IPS-15b (cell line): Measurements from ENCODE around the gene LRRC8B.

Experiments
- H3K27me3 ChIP-seq: one replicate; pipeline ENCODE4 v1.6.1; 2013; ENCODE audit warnings: low read length; ENCODE audit not compliant: control insufficient read depth, insufficient read depth
- H3K36me3 ChIP-seq: one replicate; pipeline ENCODE4 v1.6.1; 2013; ENCODE audit warnings: low read length; ENCODE audit not compliant: control insufficient read depth, insufficient read depth
- H3K4me1 ChIP-seq: one replicate; pipeline ENCODE4 v1.6.1; 2013; ENCODE audit warnings: mild to moderate bottlenecking, low read length; ENCODE audit not compliant: control insufficient read depth, insufficient read depth
- H3K4me3 ChIP-seq: one replicate; pipeline ENCODE4 v1.5.1; 2013; ENCODE audit warnings: low read depth, low read length
- H3K9ac ChIP-seq: one replicate; pipeline ENCODE4 v1.6.1; 2013; ENCODE audit warnings: low read depth, mild to moderate bottlenecking, low read length
- H3K9me3 ChIP-seq: one replicate; pipeline ENCODE4 v1.6.1; 2013; ENCODE audit warnings: mild to moderate bottlenecking, low read length; ENCODE audit not compliant: control insufficient read depth, insufficient read depth

The LRRC8B gene

GRCh38 chr1:89635825-89636815 is 111.5 kb downstream of the LRRC8B start:
- Histone ChIP-seq H3K36me3 (no peaks in the 10 kb centered on the region), H3K9ac (no peak overlapping the region), H3K4me3 (no peak overlapping the region), H3K4me1 (peaks cover 9% of the 10 kb centered on the region), H3K27me3 (peaks cover 38% of the 10 kb centered on the region), H3K9me3 (no peaks in the 10 kb centered on the region)

- H3K36me3 ChIP-seq: no peaks in the 10 kb centered on the region
- peaks cover 6% of the 10 kb centered on the region for H3K4me1 ChIP-seq
- H3K9ac ChIP-seq: no peak overlapping the region
- no peak overlapping the region for H3K4me3 ChIP-seq
- H3K9me3 ChIP-seq: no peaks in the 10 kb centered on the region
- peaks cover 28% of the 10 kb centered on the region for H3K27me3 ChIP-seq
These were observed 112.9 kb downstream of the LRRC8B start for GRCh38 chr1:89637496-89637895.

GRCh38 chr1:89640440-89640839 is 115.8 kb downstream of the LRRC8B start:
- H3K27me3 ChIP-seq: peaks cover 8% of the 10 kb centered on the region
- no peaks in the 10 kb centered on the region for H3K9me3 ChIP-seq
- H3K9ac ChIP-seq: no peak overlapping the region
- no peaks in the 10 kb centered on the region for H3K4me1 ChIP-seq
- H3K36me3 ChIP-seq: no peaks in the 10 kb centered on the region
- H3K4me3 ChIP-seq: no peak overlapping the region

GRCh38 chr1:89641781-89642180 is 117.2 kb downstream of the LRRC8B start:
- H3K4me1 ChIP-seq: no peaks in the 10 kb centered on the region
- H3K36me3 ChIP-seq: no peaks in the 10 kb centered on the region
- H3K9me3 ChIP-seq: no peaks in the 10 kb centered on the region
- H3K27me3 ChIP-seq: no peaks in the 10 kb centered on the region
- no peak overlapping the region for H3K4me3 ChIP-seq
- H3K9ac ChIP-seq: no peak overlapping the region

GRCh38 chr1:89643577-89643976 is 118.9 kb downstream of the LRRC8B start:
- H3K27me3 ChIP-seq: no peaks in the 10 kb centered on the region
- no peaks in the 10 kb centered on the region for H3K36me3 ChIP-seq
- no peak overlapping the region for H3K4me3 ChIP-seq
- no peak overlapping the region for H3K9ac ChIP-seq
- H3K4me1 ChIP-seq: no peaks in the 10 kb centered on the region
- H3K9me3 ChIP-seq: no peaks in the 10 kb centered on the region

- H3K4me1 ChIP-seq: no peaks in the 10 kb centered on the region
- H3K4me3 ChIP-seq: no peak overlapping the region
- H3K9me3 ChIP-seq: no peaks in the 10 kb centered on the region
- no peaks in the 10 kb centered on the region for H3K36me3 ChIP-seq
- no peaks in the 10 kb centered on the region for H3K27me3 ChIP-seq
- no peak overlapping the region for H3K9ac ChIP-seq
These were observed 119.6 kb downstream of the LRRC8B start for GRCh38 chr1:89644119-89644814.

GRCh38 chr1:89646259-89646658 is 121.6 kb downstream of the LRRC8B start:
- no peaks in the 10 kb centered on the region for H3K9me3 ChIP-seq
- no peaks in the 10 kb centered on the region for H3K4me1 ChIP-seq

More at GRCh38 chr1:89646259-89646658, 121.6 kb downstream of the LRRC8B start:
- Histone ChIP-seq H3K4me3 (no peak overlapping the region), H3K27me3 (no peaks in the 10 kb centered on the region), H3K9ac (no peak overlapping the region), H3K36me3 (no peaks in the 10 kb centered on the region)
